NCI-H2107 treated with DMSO at 0.1 percent for 48 hours (cell line): Measurements from ENCODE around the gene E2F1.

Experiments used
- DNase-seq: peaks from one replicate; lab custom pipeline; 2025; ENCODE audit not compliant: unreplicated experiment; lab: John Stamatoyannopoulos, UW

Gene E2F1

DNA sequence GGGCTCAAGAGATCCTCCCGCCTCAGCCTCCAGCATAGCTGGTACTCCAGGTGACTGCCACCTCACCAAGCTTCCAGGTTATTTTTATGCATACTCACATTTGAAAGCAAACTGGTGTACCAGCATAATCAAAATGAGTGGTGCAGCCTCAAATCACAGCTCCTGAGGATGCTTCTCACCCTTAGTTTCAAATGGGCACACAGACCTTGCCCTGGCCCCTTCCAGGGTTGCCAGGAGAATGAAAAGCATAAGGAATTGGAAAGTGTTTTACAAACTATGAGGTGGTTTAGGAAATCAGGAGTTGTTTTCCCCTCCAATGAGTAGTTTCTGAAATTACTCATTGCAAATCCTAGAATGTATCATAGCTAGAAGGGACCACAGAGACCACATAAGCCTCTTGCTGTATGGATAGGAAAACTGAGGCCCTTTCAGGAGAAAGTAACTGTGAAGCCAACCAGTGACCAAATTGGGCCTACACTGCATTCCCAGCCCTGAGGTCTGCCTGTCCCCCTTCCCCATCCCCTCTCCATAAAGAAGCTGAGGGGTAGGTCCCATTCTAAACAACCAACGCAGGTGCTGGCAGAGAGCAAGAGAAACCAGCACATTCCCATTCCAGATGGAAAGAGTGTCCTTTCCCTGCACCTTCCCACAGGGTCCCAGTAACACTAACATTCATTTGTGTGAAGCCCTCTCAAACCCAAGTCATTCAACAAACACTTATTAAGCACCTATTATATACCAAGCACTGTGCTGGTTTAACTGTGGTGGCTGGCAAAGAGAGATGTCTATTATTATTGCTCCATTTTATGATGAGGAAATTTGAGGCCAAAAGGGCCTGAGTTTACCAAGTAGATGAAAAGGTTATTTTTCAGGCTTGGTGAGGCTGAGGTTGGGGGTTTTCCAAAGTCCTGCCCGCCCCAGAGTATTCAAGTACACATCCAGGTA lies 2.1 kb upstream of the E2F1 start:
- DNase-seq: no peak

DNA sequence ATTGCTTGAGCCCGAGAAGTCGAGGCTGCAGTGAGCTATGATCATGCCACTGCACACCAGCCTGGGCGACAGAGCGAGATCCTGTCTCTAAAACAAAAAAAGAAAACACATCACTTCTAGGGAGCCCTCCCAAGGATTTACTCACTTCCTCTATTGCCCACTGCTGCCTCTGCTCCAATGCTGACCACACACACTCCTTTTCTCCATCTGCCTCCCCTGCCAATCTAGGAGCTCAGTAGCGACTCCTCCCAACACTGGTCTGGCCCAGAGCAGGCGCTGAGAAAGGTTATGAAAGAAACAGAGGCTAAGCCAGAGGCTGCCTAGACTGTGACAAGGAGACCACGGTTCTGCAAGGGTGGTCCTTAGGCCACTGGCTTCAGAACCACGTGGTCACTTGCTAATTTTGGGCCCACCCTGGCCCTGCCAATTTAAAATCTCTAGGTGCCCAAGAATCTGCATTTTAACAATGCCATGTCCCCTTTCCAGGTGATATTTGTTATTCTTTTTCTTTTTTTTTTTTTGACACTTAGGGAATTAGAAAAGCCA lies 1.3 kb upstream of the E2F1 start:
- no peak for DNase-seq

DNA sequence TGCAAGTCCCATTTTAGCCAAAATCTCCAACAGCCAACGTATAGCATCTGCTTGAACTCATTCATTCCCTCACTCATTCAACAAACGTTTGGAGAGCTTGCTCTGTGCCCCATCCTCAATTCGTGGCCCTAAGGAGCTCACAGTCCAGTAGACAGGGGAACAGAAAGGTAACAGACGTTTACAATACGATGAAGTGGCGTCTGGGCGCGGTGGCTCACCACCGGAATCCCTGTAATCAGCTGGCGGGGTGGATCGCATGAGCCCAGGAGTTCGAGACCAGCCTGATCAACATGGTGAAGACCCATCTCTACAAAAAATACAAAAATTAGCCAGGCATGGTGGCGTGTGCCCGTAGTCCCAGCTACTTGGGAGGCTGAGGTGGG lies 790 bp upstream of the E2F1 start:
- DNase-seq: no peak

DNA sequence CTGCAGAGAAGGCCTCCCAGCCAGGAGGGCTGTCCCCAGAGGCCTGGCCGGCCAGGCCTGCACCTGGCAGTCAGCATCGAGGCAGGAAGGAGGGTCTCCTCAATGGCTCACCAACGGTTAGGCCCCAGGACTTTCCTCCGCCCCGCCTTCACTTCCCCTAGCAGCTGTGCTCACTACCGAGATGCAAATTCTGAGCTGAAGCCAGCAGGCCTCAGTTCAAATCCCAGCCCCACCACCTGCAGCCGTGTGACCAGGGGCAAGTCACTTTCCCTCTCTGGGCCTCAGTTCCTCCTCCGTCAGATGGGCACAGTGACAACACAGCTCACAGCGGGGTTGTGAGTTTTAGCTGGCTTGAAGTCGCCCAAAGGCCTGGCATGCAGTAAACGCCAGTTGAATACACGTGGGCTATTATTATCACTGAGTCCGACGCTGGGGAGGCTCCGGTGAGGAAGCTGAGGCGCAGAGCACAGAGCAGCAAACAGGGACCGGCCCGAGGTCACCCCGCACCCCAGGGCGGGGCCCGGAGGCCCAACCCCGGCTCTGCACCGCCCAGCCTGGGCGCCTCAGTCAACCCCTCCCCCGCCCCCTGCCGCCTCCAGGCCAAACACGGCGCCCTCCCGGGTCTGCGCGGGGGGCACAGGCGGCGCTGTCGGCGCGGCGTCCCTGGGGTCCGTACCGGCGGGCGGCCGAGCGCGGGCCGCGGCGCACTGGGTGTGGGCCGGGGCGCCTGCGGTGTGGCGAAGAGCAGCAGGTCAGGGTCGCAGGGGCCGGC lies 671 bp downstream of the E2F1 start:
- no peak for DNase-seq

DNA sequence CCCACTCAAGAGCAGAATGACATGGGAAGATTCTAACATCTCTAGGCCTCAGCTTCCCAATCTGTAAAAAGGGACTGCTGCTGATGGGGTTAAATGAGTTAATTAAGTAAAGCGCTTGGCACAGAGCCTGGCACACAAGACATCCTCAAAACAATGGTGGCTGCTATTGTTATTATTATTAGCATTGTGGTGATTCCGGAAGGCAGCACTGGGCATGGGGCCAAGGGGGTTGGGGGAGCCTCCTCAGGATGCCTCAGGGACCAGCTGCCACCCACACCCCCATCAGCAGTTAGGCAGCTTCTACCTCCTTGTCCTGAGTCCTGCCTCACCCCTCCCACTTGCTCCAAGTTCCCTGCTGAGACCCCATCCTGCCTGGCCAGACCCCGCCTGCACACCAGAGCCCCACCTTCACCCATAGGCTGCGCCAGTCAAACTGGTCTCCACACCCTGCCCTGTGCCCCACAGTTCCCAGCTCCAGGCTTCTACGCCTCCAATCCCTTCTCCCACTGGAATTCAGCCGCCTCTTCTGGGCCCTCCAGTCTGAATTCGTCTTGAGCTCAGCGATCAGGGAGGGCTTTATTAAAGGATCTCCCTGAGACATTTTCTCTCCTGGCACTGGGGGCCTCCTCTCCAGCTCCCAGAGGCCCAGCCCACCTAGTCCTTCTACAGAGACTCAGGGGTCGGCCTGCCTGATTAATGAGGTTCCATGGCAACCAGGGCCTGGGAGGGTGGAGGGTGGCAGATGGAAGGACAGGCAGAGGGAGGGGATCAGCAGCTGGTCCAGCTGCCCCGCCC lies 1.5 kb downstream of the E2F1 start:
- DNase-seq: no peak

DNA sequence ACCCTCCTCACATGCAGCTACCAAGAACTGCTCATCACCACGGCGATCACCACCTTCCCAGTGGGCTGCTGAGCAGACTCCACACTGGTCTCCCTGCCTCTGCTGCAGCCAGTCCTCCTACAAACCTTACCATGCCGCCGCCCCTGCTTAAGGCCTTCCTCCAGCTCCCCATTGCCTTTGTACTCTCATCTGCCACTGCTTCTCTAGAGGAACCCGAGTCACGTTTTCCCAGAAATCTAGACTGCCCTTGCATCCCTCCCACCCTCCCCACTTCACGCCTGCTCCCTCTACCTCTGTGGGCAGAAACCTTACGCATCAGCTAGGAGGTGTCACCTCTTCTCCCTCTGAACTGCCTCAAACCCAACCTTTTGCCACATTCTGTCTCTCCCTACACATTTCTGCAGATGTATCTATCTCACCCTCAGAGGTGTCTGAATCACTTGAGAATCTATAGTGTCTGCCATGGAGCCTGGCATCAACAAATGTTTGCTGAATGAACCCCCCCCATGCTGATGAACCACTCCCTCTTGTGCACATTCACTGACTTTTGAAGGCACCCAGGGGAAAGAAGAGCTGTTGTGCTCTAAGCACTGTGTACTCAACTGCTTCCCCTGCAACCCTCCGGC lies 4.3 kb downstream of the E2F1 start:
- no peak for DNase-seq

DNA sequence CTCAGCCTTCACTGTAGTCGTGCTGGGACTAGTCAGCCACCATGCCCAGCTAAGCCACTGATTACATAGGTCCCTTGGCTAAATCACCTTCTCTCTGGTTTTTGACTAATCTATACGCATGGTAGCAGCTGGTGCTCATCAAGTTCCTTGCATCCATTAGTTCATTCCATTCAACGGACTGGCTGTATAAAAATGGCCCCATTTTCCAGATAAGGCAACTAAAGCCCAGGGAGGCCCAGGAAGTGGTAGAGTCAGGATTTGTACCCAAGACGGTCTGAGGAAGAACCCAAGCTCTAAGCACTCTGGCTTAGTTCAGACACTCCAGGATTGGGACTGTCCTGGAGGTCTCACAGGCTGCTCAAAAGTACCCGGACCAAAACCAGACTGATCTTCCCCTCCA lies 4.9 kb downstream of the E2F1 start:
- DNase-seq: no peak

DNA sequence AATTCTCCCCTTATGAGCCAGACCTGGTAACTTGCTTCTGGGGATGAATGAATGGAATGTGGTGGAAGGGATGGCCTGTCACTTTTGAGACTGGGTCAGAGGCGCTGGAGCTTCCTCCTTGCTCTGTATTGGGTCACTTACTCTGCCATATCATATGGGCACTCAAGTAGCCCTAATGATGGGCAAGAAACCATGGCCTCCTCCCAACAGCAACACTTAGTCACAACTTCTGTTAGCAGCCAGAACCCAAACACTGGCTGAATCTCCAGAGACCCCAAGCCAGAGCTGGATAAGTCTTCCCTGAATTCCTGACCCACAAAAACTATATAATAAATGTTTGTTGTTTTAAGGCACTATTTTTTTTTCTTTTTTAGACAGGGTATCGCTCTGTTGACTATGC lies 5.5 kb downstream of the E2F1 start:
- no peak for DNase-seq

DNA sequence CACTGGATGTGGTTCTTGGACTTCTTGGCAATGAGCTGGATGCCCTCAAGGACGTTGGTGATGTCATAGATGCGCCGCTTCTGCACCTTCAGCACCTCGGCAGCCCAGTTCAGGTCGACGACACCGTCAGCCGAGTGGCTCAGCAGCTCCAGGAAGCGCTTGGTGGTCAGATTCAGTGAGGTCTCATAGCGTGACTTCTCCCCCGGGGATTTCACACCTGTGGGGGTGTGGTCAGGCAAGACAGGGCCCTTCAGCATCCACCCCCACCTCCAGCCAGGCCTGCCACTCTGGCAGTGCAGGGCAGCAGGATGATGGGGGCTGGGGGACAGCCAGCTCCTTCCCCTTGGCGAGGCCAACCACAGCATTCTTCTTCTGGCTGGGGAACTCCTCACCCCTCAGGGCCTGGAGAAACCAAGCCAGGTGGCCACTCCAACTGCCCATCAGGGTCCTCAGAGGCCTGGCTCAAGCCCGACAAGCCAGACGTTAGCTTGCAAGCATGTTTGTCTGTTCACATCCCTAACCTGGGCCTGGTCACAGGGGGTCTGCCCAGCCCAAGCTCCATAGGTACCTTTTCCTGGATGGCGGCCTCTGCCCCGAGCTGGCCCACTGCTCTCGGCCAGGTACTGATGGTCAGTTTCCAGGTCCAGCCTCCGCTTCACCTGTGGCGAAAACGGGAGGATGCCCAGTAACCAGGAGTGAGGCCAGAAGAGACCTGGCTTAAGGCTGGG lies 6.3 kb downstream of the E2F1 start:
- no peak for DNase-seq

DNA sequence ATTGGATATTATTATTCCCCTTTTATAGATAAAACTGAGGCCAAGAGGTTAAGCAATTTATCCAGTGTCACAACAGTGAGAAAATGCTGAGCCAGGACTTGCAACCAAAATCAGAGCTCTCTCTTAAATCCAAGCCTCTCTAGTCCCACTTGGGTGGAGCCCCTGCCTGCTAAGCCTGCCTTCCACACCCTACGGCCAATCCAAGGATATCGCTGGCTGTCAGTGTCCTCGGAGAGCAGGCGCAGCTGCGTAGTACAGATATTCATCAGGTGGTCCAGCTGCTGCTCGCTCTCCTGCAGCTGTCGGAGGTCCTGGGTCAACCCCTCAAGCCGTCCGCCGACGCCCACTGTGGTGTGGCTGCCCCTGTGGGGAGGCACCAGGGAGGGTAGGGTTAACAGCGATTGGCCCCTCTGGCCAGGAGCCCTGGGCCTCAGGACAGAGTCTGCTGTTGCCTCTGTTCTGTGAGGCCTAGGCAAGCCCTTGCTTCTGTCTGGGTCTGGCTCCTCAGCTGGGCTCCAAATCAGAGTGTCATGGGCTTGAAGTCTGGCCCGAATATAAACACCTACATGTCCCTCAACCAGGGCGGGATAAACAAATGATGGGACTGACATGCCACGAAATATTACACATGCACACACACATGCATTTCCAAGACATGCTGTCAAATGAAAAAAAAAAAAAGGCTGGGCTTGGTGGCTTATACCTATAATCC lies 8.0 kb downstream of the E2F1 start:
- no peak for DNase-seq

DNA sequence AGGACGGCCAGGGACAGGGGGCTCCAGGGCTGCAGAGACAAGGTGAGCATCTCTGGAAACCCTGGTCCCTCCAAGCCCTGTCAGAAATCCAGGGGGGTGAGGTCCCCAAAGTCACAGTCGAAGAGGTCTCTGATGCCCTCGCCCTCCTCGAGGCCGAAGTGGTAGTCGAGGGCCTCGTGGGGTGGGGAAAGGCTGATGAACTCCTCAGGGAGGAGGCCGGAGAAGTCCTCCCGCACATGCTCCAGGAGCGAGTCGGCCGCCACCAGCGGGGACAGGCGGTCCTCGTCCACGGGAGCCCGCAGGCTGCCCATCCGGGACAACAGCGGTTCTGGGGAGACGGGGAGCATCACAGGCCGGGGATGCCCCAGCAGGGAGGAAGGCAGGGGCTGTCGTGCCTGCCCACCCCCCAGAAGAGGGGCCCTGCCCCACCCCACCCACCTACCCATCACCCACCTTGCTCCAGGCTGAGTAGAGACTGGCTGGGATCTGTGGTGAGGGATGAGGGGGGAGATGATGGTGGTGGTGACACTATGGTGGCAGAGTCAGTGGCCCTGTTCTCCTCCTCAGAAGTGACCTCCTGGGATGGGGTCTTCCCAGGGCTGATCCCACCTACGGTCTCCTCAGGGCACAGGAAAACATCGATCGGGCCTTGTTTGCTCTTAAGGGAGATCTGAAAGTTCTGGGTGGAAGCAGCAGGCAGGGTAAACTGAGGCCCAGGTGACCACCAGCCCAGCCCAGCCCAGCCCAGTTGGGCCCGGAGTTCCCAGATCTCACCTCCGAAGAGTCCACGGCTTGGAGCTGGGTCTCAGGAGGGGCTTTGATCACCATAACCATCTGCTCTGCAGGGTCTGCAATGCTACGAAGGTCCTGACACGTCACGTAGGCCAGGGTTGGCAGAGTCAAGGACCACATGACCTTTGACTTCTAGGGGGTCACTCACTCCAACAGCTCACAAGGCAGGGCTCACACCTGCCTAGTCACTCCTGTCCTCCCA lies 9.2 kb downstream of the E2F1 start:
- no peak for DNase-seq

DNA sequence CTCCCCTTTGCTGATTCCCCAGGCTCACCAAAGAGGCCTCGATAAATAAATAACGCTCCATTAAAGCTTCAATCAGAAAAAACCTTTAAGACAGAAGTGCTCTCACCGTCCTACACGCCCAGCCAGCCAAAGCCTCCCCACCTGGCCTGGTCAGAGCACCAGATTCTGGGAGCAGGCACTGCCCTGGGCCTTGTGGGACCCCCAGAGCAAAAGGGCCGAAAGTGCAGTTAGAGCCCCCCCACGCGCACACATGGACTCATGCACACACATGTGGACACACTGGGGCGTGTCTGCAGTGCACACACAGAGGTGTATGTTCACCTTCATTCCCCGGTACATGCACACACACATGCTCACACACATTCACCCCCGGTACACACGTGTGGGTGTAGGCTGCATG lies 10.1 kb downstream of the E2F1 start:
- DNase-seq: no peak

DNA sequence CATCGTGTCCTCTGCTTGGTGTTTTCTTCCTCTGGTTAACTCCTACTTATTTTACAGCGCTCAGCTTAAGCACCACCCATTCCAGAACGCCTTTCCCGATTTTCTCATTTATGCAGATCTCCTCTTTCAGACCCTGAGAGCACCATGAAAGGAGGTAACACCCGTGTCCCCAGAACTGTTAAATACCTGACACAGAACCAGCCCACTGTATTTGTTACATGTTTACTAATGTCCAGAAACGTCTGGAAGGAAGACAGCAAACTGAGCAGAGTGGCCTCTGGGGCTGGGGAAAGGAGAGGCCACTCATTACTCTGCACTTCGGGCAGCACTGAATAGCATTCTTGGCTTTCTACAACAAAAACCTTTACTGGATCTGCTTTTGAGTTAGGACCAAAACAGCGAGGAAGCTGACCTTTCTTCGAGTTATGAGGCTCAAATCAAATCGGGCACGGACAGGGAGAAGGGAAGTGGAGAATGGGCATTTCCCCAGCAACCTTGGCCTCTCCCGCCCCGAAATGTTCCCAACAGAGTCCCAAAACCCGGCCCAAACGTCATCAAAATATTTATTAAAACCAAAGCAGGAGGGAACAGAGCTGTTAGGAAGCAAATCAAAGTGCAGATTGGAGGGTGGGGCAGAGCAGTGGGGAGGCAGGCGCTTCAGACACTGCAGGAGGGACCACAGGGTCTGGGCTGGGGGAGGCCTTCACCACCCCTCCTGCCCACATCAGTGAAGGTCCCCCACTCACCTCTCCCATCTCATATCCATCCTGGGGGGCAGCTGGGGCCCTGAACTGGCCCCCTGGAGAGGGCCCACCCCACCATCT lies 10.8 kb downstream of the E2F1 start:
- no peak for DNase-seq

DNA sequence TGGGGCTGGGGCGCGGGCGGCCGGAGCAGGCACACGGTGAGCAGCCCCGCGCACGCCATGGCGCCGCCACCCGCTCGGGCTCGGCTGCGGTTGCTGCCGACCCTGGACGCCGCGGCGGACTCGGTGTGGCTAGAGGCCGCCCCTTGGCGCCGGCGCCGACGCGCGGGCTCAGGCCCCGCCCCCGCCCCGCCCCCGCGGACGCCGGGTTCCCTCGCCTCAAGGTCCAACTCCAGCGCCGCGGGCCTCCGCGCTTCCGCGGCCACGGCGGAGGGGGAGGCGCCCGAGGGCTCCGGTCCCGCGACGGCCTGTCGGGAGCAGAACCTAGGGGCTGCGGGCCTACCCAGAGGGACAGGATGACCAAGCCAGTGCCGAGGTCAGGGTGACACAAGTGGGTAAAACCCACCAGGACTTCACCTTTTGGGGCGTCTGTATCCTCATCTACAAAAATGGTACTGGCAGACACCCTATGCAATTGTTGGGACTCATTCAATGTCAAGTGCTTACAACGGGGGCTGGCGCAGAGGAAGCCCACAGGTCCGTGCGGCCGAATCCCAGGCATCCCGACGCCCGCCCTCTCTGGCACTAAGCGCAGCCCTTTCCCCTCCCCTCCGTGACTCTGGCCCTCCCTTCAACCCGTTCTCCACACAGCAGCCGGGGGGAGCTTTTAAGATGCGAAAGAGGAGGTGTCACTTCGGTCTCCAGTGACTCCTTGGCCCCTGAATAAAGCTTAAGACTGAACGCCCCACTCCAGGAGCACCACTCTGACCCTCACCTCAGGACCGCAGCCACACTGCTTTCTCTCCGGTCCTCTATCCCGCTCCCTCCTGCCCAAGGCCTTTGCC lies 11.7 kb downstream of the E2F1 start, which contains the start of gene NECAB3:
Gene NECAB3 (minus strand): TSS at position 135 of the 842 bp plus-strand sequence. CDS start 76 bp downstream, at position 59.
- DNase-seq: no peak

DNA sequence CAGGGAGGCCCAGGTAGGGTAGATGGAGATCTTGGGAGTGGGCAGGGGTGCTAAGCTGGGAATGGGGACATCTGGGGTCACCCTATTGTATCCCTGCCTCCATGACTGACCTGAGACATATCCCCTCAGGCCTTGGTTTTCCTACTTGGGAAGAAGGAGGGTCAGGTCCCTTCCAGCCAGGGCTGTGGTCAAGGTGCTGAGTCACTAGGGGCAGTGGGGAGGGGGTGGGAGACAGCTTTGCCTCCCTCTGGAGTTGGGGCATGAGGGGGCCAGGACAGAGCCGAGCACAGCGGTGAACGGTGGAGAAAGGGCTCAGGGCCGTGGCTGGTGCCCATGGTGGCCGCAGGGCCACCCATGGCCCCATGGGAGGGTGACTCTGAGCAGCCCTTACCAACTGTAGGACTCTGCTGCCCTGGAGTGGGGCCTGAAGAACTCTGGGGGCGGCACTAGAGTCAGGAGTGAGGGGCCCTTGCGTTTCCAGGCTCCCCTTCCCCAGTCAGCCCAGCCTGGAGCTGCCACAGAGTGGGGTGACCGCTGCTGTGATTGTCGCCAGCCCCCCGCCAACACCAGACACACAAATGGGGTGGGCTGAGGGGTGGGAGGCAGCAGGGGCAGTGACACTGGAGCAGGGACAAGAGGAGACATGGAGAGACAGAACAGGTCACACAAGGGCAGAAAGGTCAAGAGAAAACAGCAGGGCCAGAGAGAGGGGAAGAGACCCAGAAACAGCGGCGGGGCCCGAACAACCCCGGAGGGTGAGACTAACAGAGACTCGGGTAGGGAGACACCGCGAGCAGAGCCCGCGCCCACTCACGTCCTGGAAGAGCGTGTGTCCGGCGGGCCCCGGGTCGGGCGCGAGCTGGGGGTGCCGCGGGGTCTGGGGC lies 12.5 kb downstream of the E2F1 start:
- no peak for DNase-seq

DNA sequence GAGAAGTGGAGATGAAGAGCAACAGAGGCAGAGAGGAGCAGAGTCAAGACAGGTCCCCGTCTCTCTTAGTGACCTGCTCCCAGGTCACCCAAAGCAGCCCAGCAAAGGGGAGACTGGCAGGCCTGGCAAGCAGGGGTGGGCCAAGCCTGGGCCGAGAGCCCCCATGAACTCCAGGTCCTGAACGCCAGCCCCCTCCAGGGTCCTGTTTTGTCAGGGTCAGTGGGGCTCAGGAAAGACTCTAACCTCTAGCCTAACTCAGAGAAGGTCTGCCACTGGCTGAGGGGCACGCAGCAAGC lies 13.1 kb downstream of the E2F1 start:
- no peak for DNase-seq
